GM03348 (cell line): Measurements from ENCODE around the gene TBP.
A peak's percentile ranks its signal among the peaks of the same experiment; 100 is the strongest.

Source experiments
- DNase-seq: peaks from one replicate; pipeline ENCODE4 v3.0.0; 2012; ENCODE audit warnings: low spot score

TBP gene

GRCh38 chr6:170535004-170535403 is 19.2 kb upstream of the TBP start:
- DNase-seq: no peak

- DNase-seq: no peak
Measured at GRCh38 chr6:170536671-170537070, 17.5 kb upstream of the TBP start.

GRCh38 chr6:170537329-170537728 is 16.8 kb upstream of the TBP start:
- no peak for DNase-seq

- DNase-seq: no peak
Measured at GRCh38 chr6:170542031-170542719, 12.0 kb upstream of the TBP start.

- DNase-seq: no peak
Measured at GRCh38 chr6:170545405-170545804, 8.8 kb upstream of the TBP start.

GRCh38 chr6:170552765-170553533 is 1.2 kb upstream of the TBP start, which contains the start of gene PSMB1:
Gene PSMB1 (minus strand): TSS chr6:170553307. CDS start chr6:170553242, 65 bp downstream.
- peak; percentile 90 for DNase-seq

- DNase-seq: no peak
Measured at GRCh38 chr6:170553534-170554012, 596 bp upstream of the TBP start.

- DNase-seq: no peak
Measured at GRCh38 chr6:170554796-170555137, 598 bp downstream of the TBP start.

GRCh38 chr6:170555305-170555704 is 1.1 kb downstream of the TBP start:
- DNase-seq: no peak

- no peak for DNase-seq
Measured at GRCh38 chr6:170561555-170561954, 7.4 kb downstream of the TBP start.

GRCh38 chr6:170564936-170565530 is 10.9 kb downstream of the TBP start:
- DNase-seq: no peak

- DNase-seq: no peak
Measured at GRCh38 chr6:170572704-170573466, 18.7 kb downstream of the TBP start.

- peak; percentile 24 for DNase-seq
Measured at GRCh38 chr6:170575250-170575649, 21.1 kb downstream of the TBP start.

GRCh38 chr6:170578909-170579308 is 24.7 kb downstream of the TBP start:
- no peak for DNase-seq

GRCh38 chr6:170583756-170584180 is 29.6 kb downstream of the TBP start:
- DNase-seq: peak; percentile 36

GRCh38 chr6:170584181-170584953 is 30.2 kb downstream of the TBP start, which contains the start of gene PDCD2:
Gene PDCD2 (minus strand): TSS chr6:170584637. CDS start chr6:170584581, 56 bp downstream.
- peak; percentile 98 for DNase-seq

- DNase-seq: no peak
Measured at GRCh38 chr6:170584954-170585498, 30.9 kb downstream of the TBP start.

- no peak for DNase-seq
Measured at GRCh38 chr6:170590725-170591124, 36.6 kb downstream of the TBP start.

GRCh38 chr6:170596426-170596825 is 42.3 kb downstream of the TBP start:
- no peak for DNase-seq

GRCh38 chr6:170597278-170597677 is 43.1 kb downstream of the TBP start:
- DNase-seq: no peak
